ENCODE results near the gene PAFAH2.

GRCh38 chr1:26012864-26013263, 15.0 kb upstream of the PAFAH2 start:
- TF ChIP-seq POLR2A (IDR thresholded peaks at IDR 0.05) (no peak), CTCF (IDR thresholded peaks at IDR 0.05) (no peak)
